Mammary epithelial cell (primary cell): ENCODE measurements around the gene FOSL1.

ENCODE experiments used
- EZH2 ChIP-seq: IDR thresholded peaks from 2 replicates; pipeline ENCODE4 v1.6.1; 2012; ENCODE audit warnings: low read length, inconsistent platforms, borderline replicate concordance
- TF ChIP-seq, protein P1 (sequence below), 2 donors: IDR thresholded peaks in 1 of 2; conservative IDR thresholded peaks in 1 of 2; 2 replicates each; pipeline ENCODE4 v1.5.1; 2011 to 2012; ENCODE audit warnings: inconsistent platforms in 2 of 2, low read length in 2 of 2, mild to moderate bottlenecking in 2 of 2, control low read depth in 1 of 2, low read depth in 1 of 2; ENCODE audit not compliant: insufficient read depth in 1 of 2; ENCODE audit errors: extremely low read depth in 1 of 2

GRCh38 chr11:65912845-65913244 lies 12.7 kb upstream of the FOSL1 start:
- TF ChIP-seq, protein P1, sequence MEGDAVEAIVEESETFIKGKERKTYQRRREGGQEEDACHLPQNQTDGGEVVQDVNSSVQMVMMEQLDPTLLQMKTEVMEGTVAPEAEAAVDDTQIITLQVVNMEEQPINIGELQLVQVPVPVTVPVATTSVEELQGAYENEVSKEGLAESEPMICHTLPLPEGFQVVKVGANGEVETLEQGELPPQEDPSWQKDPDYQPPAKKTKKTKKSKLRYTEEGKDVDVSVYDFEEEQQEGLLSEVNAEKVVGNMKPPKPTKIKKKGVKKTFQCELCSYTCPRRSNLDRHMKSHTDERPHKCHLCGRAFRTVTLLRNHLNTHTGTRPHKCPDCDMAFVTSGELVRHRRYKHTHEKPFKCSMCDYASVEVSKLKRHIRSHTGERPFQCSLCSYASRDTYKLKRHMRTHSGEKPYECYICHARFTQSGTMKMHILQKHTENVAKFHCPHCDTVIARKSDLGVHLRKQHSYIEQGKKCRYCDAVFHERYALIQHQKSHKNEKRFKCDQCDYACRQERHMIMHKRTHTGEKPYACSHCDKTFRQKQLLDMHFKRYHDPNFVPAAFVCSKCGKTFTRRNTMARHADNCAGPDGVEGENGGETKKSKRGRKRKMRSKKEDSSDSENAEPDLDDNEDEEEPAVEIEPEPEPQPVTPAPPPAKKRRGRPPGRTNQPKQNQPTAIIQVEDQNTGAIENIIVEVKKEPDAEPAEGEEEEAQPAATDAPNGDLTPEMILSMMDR (conservative IDR thresholded peaks at IDR 0.05 in 1 of 2, IDR thresholded peaks at IDR 0.05 in 1 of 2; ENCODE audit: extremely low read depth in 1 of 2, insufficient read depth in 1 of 2, low read depth in 1 of 2, low read length in 2 of 2): no peak
- no peak for TF ChIP-seq EZH2
